Ovary (tissue), 9 donors: Measurements from ENCODE around the gene KYAT1. TPM values are rescaled to one million over a fixed set of nuclear protein-coding genes. Genes with fewer than 3 reads are reported as not detected.

Experiments used
- DNase-seq, 5 donors: peaks; one replicate each; pipeline ENCODE4 v3.0.0-alpha.2; 2019 to 2020
- H3K27ac ChIP-seq, 2 donors: fragments of 200-600 bp; one replicate each; pipeline versions ENCODE4 v1.5.1 to v1.8.0; 2019 to 2022
- H3K27me3 ChIP-seq: fragments of 200-600 bp; one replicate; pipeline ENCODE4 v1.8.0; 2022
- H3K36me3 ChIP-seq: fragments of 200-600 bp; sonication (generic); one replicate; pipeline ENCODE4 v1.5.1; 2019
- H3K4me1 ChIP-seq: one replicate; pipeline ENCODE4 v1.8.1; 2013; ENCODE audit warnings: mild to moderate bottlenecking, moderate library complexity; ENCODE audit not compliant: insufficient read depth
- H3K4me3 ChIP-seq: fragments of 200-600 bp; sonication (generic); one replicate; pipeline ENCODE4 v1.5.1; 2017
- H3K9me3 ChIP-seq, 2 donors: fragments of 200-600 bp in 1 of 2; sonication (generic) in 1 of 2; one replicate each; pipeline versions ENCODE4 v1.5.1 to v1.8.1; 2013 to 2019; ENCODE audit warnings: mild to moderate bottlenecking in 1 of 2, moderate library complexity in 1 of 2
- CTCF ChIP-seq, 3 donors: fragments of 450-650 bp in 2 of 3; fragments of 200-600 bp in 1 of 3; IDR thresholded peaks; one replicate each; pipeline versions ENCODE4 v1.5.1 to v1.8.0; 2016 to 2022; ENCODE audit warnings: antibody characterized with exemption in 3 of 3, mild to moderate bottlenecking in 1 of 3
- EP300 ChIP-seq: sonication (generic); formaldehyde crosslinking; IDR thresholded peaks from one replicate; pipeline ENCODE4 v1.6.1; 2017; ENCODE audit warnings: antibody characterized with exemption
- POLR2A ChIP-seq: fragments of 450-650 bp; IDR thresholded peaks from one replicate; pipeline ENCODE4 v1.6.1; 2017; ENCODE audit warnings: antibody characterized with exemption, mild to moderate bottlenecking, moderate library complexity
- WGBS, 3 donors: extraction: QIAGEN DNeasy Blood & Tissue Kit in 1 of 3; methylation state at CpG; one replicate each; pipeline versions ENCODE4 v1.1.5 to v1.1.7; 2013 to 2017; 5-methylcytosine and 5-hydroxymethylcytosine counted together
- intact Hi-C, 4 donors: fragments of 100-400 bp; cut with DNase I; formaldehyde crosslinking; loops; one replicate each; pipeline versions ENCODE4 v1.11.0 to v1.15.1; 2022 to 2023
- polyA plus RNA-seq, 2 donors: library from polyadenylated mRNA; stranded (reverse); fragments of 200-250 nt in 1 of 2; fragments of 350-450 nt in 1 of 2; fragmentation: Illumina TruSeq in 1 of 2; extraction: RNeasy Lipid Tissue Mini Kit (QIAGEN cat#74804) in 1 of 2; gene quantifications; one replicate each; pipeline ENCODE4 v1.2.3, GENCODE V29; 2013 to 2014
- total RNA-seq, 7 donors: library from RNA; depleted of rRNA in 2 of 7; stranded (reverse); fragments of >200 nt in 2 of 7; fragmentation: NEBNext Ultra II Directional in 3 of 7; extraction: Animal tissue kit (Norgen Biotek cat#: 25700) in 3 of 7; gene quantifications; one replicate each; pipeline versions ENCODE4 v1.1.0 to v1.2.4, GENCODE V29; 2016 to 2023
- donor health status: DM: no; HTN: no; CAD: no; lungs with moderate emphysema.
- donor health status: DM: no; HTN: no; CAD: no.
- donor health status: Bipolar disorder and iron deficiency.
- donor health status: DM: yes; HTN: yes; CAD: no.
- donor health status: DM: no; HTN: no; CAD: no.
- donor health status: DM: yes; HTN: yes; CAD: no.

Gene KYAT1
- total and polyA plus RNA-seq, 9 donors, result 4.2 to 10.2 (median 5.8) TPM

GRCh38 chr9:128913995-128914772, 32.4 kb upstream of the KYAT1 start:
- H3K36me3 ChIP-seq, result no peaks in the 10 kb centered on the region

GRCh38 chr9:128913048-128913900, 31.5 kb upstream of the KYAT1 start:
- intact Hi-C loops, result no loop called here
- WGBS, 3 donors, result 52 to 55% (median 53%) methylated on average over 15 of the region's 15 CpGs
- DNase-seq, result no peak
- TF ChIP-seq CTCF (IDR thresholded peaks at IDR 0.05), result no peak
- no peak for TF ChIP-seq EP300
- no peak for TF ChIP-seq POLR2A
- no peaks in the 10 kb centered on the region for H3K9me3 ChIP-seq
- H3K27ac ChIP-seq, result peak overlapping the region; percentile 1 to 46
- no peak overlapping the region for H3K4me3 ChIP-seq
- H3K4me1 ChIP-seq, result peaks cover 43% of the 10 kb centered on the region
- no peaks in the 10 kb centered on the region for H3K36me3 ChIP-seq
- no peaks in the 10 kb centered on the region for H3K27me3 ChIP-seq

More at GRCh38 chr9:128913995-128914772, 32.4 kb upstream of the KYAT1 start:
- Histone ChIP-seq H3K4me1 (peaks cover 44% of the 10 kb centered on the region), H3K9me3 (no peaks in the 10 kb centered on the region), H3K4me3 (no peak overlapping the region), H3K27me3 (no peaks in the 10 kb centered on the region), H3K27ac (no peak overlapping the region)
- intact Hi-C loops, result no loop called here
- DNase-seq, result no peak
- TF ChIP-seq POLR2A (no peak), CTCF (IDR thresholded peaks at IDR 0.05) (no peak), EP300 (no peak)
- WGBS, 3 donors, result 68 to 76% (median 76%) methylated on average over 23 of the region's 23 CpGs

- 68 to 71% (median 68%) methylated on average over 15 of the region's 15 CpGs for WGBS, 3 donors
- Histone ChIP-seq H3K4me3 (no peak overlapping the region), H3K9me3 (no peaks in the 10 kb centered on the region), H3K27ac (no peak overlapping the region), H3K27me3 (no peaks in the 10 kb centered on the region), H3K4me1 (peaks cover 41% of the 10 kb centered on the region), H3K36me3 (no peaks in the 10 kb centered on the region)
- intact Hi-C loops, result no loop called here
- DNase-seq, result no peak
- no peak for TF ChIP-seq POLR2A
- no peak for TF ChIP-seq CTCF (IDR thresholded peaks at IDR 0.05)
- TF ChIP-seq EP300, result no peak
Measured at GRCh38 chr9:128912270-128912853, 30.6 kb upstream of the KYAT1 start.

DNA sequence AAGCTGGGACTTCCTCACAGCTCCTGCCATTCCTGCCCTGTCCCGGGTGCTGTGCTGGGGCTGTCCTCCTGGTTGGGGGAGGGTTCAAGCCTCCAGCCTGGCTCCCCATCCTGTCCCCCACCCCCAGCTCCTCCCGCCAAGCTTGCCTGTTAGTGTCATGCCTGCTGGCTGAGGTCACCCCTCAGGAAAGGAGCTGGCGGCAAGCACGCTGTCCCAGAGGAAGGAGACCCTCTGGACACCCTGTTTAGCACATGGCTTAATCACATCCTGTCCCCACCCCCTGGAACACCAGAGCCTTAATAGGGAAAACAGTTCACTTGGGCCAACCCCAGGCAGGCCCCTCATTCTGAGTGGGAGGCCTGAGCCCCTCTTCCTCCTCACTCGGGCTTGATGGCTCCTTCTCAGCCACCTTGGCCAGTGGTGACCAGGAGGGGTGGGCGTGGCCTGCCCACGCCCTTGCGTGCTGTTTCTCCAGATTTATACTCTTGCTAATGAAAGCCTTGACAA, 29.8 kb upstream of the KYAT1 start:
- Histone ChIP-seq H3K4me1 (peaks cover 37% of the 10 kb centered on the region), H3K4me3 (no peak overlapping the region)

More for the DNA sequence above, 29.8 kb upstream of the KYAT1 start:
- no peaks in the 10 kb centered on the region for H3K36me3 ChIP-seq
- TF ChIP-seq EP300 (no peak), CTCF (IDR thresholded peaks at IDR 0.05) (no peak), POLR2A (no peak)
- H3K27ac ChIP-seq, result no peak overlapping the region
- intact Hi-C loops, result no loop called here
- H3K9me3 ChIP-seq, result no peaks in the 10 kb centered on the region
- 44 to 59% (median 55%) methylated on average over 8 of the region's 8 CpGs for WGBS, 3 donors
- no peak for DNase-seq
- no peaks in the 10 kb centered on the region for H3K27me3 ChIP-seq
